Ishikawa (cell line): Measurements from ENCODE around the gene MERTK.

Source experiments
- CEBPB ChIP-seq: IDR thresholded peaks from 2 replicates; pipeline ENCODE4 v1.6.1; 2012
- CREB1 ChIP-seq: IDR thresholded peaks from 2 replicates; pipeline ENCODE4 v1.6.1; 2012; ENCODE audit warnings: low read depth
- EGR1 ChIP-seq: IDR thresholded peaks from 2 replicates; pipeline ENCODE4 v1.6.1; 2012
- EP300 ChIP-seq: IDR thresholded peaks from 2 replicates; pipeline ENCODE4 v1.6.1; 2012; ENCODE audit warnings: borderline replicate concordance
- FOXM1 ChIP-seq: IDR thresholded peaks from 2 replicates; pipeline ENCODE4 v1.6.1; 2012; ENCODE audit warnings: low read depth, borderline replicate concordance
- NFIC ChIP-seq: IDR thresholded peaks from 2 replicates; pipeline ENCODE4 v1.6.1; 2012
- RAD21 ChIP-seq: IDR thresholded peaks from 2 replicates; pipeline ENCODE4 v1.6.1; 2012; ENCODE audit warnings: low read depth
- TAF1 ChIP-seq: IDR thresholded peaks from 2 replicates; pipeline ENCODE4 v1.6.1; 2012; ENCODE audit warnings: low read depth, mild to moderate bottlenecking
- TCF12 ChIP-seq: IDR thresholded peaks from 2 replicates; pipeline ENCODE4 v1.6.1; 2012; ENCODE audit warnings: low read depth
- TEAD4 ChIP-seq: IDR thresholded peaks from 2 replicates; pipeline ENCODE4 v1.6.1; 2012
- YY1 ChIP-seq: IDR thresholded peaks from 2 replicates; pipeline ENCODE4 v1.6.1; 2012; ENCODE audit warnings: low read depth
- ZBTB7A ChIP-seq: IDR thresholded peaks from 2 replicates; pipeline ENCODE4 v1.6.1; 2012; ENCODE audit warnings: low read depth
- TF ChIP-seq, protein P1 (sequence below): IDR thresholded peaks from 2 replicates; pipeline ENCODE4 v1.6.1; 2012
- TF ChIP-seq, protein P2 (sequence below): IDR thresholded peaks from 2 replicates; pipeline ENCODE4 v1.6.1; 2012
- TF ChIP-seq, protein P3 (sequence below): IDR thresholded peaks from 2 replicates; pipeline ENCODE4 v1.6.1; 2012; ENCODE audit warnings: low read depth, mild to moderate bottlenecking

The MERTK gene

DNA sequence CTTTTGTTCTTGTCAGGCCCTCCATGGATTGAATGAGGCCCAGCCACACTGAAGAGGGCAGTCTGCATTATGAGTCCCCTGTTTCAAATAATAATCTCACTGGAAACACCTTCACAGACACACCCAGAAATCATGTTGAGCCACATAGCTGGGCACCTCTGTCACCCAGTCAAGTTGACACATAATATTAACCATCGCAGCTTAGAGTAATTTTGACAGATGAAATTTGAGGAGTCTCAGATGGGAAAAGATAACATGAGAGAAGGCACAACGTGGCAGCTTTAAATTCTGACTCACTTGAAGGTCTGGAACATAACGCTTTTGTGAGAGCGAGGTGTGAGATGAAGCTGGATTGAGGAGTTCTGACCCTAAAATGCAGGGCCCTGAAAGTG lies 85.8 kb downstream of the MERTK start:
- no peak for TF ChIP-seq TAF1
- no peak for TF ChIP-seq FOXM1
- no peak for TF ChIP-seq CREB1
- no peak for TF ChIP-seq TEAD4
- TF ChIP-seq, protein P1, sequence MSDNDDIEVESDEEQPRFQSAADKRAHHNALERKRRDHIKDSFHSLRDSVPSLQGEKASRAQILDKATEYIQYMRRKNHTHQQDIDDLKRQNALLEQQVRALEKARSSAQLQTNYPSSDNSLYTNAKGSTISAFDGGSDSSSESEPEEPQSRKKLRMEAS: no peak

DNA sequence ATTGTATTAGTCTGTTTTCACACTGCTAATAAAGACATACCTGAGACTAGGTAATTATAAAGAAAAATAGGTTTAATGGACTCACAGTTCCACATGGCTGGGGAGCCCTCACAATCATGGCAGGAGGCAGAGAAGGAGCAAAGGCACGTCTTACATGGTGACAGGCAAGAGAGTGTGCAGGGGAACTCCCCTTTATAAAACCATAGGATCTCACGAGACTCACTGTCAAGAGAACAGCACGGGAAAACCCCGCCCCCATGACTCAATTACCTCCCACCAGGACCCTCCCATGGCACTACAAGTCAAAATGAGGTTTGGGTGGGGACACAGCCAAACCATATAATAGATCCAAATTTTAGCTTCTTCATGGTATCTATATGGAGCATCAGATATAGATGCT lies 87.1 kb downstream of the MERTK start:
- no peak for TF ChIP-seq NFIC

DNA sequence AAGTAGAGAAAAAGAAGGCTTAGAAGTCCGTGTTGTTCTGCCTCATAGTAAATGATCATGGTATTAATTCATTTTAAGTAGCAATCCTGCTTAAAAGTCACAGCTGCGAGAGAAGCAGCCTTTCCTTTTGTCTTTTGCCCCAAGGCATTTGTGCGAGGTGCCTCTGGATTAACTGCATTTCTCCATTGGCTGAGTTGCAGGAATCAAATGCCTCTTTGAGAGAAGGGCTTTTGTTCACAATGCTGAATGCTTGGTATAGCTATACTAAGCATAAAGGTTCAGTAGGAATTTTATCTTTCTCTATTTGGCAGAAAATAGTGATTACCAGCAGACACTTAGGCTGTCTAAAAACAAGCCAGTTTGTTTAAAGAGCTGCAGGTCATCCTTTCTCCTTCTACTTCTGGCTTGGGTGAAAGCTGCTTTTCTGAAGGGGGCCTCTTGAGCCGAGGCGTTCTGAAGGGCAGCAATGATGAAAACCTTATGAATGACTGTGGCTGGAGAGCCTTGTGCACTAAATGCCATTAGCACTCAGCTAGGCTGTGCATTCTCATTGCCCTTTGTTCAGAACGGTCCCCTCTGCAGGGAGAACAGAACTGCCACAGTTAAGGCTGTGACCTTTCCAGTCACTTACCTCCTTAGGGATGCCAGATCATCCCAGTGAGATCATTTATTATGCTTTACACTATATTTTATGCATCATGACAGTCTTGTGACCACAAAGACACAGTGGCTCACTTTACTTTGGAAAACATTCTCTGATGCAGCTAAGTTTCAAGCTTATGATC lies 87.9 kb downstream of the MERTK start:
- TF ChIP-seq TAF1 (no peak), CREB1 (no peak), TEAD4 (no peak), CEBPB (no peak), EP300 (no peak), YY1 (no peak), FOXM1 (no peak), RAD21 (no peak), ZBTB7A (no peak), TCF12 (no peak), EGR1 (no peak), NFIC (no peak)
- TF ChIP-seq, protein P2, sequence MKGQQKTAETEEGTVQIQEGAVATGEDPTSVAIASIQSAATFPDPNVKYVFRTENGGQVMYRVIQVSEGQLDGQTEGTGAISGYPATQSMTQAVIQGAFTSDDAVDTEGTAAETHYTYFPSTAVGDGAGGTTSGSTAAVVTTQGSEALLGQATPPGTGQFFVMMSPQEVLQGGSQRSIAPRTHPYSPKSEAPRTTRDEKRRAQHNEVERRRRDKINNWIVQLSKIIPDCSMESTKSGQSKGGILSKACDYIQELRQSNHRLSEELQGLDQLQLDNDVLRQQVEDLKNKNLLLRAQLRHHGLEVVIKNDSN: no peak
- TF ChIP-seq, protein P3, sequence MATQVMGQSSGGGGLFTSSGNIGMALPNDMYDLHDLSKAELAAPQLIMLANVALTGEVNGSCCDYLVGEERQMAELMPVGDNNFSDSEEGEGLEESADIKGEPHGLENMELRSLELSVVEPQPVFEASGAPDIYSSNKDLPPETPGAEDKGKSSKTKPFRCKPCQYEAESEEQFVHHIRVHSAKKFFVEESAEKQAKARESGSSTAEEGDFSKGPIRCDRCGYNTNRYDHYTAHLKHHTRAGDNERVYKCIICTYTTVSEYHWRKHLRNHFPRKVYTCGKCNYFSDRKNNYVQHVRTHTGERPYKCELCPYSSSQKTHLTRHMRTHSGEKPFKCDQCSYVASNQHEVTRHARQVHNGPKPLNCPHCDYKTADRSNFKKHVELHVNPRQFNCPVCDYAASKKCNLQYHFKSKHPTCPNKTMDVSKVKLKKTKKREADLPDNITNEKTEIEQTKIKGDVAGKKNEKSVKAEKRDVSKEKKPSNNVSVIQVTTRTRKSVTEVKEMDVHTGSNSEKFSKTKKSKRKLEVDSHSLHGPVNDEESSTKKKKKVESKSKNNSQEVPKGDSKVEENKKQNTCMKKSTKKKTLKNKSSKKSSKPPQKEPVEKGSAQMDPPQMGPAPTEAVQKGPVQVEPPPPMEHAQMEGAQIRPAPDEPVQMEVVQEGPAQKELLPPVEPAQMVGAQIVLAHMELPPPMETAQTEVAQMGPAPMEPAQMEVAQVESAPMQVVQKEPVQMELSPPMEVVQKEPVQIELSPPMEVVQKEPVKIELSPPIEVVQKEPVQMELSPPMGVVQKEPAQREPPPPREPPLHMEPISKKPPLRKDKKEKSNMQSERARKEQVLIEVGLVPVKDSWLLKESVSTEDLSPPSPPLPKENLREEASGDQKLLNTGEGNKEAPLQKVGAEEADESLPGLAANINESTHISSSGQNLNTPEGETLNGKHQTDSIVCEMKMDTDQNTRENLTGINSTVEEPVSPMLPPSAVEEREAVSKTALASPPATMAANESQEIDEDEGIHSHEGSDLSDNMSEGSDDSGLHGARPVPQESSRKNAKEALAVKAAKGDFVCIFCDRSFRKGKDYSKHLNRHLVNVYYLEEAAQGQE: no peak
- TF ChIP-seq, protein P1: no peak

DNA sequence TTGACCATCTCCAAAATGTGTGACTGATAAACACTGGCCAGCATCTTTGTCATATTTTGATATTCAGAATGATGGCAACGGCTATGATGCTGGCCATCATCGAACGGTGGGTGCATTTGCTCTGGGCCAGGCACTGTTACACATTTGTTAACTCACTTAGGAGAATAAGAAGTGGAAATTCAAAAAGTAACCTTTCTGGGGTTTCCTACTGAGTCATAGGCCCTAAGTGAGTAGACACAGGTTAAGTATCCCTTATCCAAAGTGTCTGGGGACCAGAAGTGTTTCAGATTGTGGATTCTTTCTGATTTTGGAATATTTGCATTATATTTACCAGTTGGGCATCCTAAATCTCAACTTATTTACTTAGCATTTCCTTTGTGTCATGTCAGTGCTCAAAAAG lies 92.0 kb downstream of the MERTK start:
- TF ChIP-seq TCF12 (no peak), CREB1 (no peak), YY1 (no peak), NFIC (no peak), EP300 (no peak), ZBTB7A (no peak), FOXM1 (no peak), CEBPB (no peak), TEAD4 (no peak), TAF1 (no peak), EGR1 (no peak)
- TF ChIP-seq, protein P2: no peak
- TF ChIP-seq, protein P3: no peak
- TF ChIP-seq, protein P1: no peak

DNA sequence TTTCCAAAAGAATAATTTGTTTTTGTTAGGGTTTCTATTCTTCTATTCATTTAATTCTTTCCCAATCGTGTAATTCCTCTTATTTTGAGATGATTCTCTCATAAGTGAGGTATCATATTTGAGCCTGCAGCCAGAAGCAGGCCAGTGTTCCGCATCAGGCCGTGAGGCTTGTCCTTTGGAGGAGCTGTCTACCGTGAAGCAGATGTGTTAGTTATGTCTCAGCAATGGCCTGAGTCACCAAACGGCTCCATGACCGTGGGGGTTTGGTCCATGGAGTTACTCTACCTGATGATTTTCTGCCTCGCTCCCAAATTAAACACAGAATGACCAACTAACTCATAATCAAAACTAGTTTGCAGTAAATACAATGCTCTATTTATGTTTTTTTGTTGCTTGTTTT lies 92.4 kb downstream of the MERTK start:
- TF ChIP-seq NFIC (no peak), TAF1 (no peak), ZBTB7A (no peak), FOXM1 (no peak), RAD21 (no peak), EGR1 (no peak), YY1 (no peak), TCF12 (no peak), EP300 (no peak), CEBPB (no peak), CREB1 (no peak)
- TF ChIP-seq, protein P1: no peak
- TF ChIP-seq, protein P2: no peak
- TF ChIP-seq, protein P3: no peak
